Aorta (tissue), 5 donors: Measurements from ENCODE around the gene ERC1. TPM values are rescaled to one million over a fixed set of nuclear protein-coding genes. Genes with fewer than 3 reads are reported as not detected.
A peak's percentile ranks its signal among the peaks of the same experiment; 100 is the strongest.

Experiments
- ATAC-seq: fragments of 200-7000 bp; cut with Tn5 transposase; one replicate; pipeline ENCODE4 v1.9.1; 2022; ENCODE audit warnings: moderate library complexity; ENCODE audit not compliant: low FRiP score
- DNase-seq, 2 donors: peaks; one replicate each; pipeline ENCODE4 v3.0.0-alpha.2; 2020
- H3K27ac ChIP-seq, 2 donors: one replicate each; pipeline ENCODE4 v1.5.1; 2013; ENCODE audit warnings: low read length in 2 of 2, mild to moderate bottlenecking in 2 of 2, moderate library complexity in 2 of 2, control low read depth in 1 of 2, inconsistent platforms in 1 of 2, low read depth in 1 of 2
- H3K27me3 ChIP-seq, 2 donors: one replicate each; pipeline ENCODE4 v1.6.1; 2013; ENCODE audit warnings: control low read depth in 1 of 2, low read length in 1 of 2, mild to moderate bottlenecking in 1 of 2, moderate library complexity in 1 of 2; ENCODE audit not compliant: insufficient read depth in 2 of 2, control insufficient read depth in 1 of 2
- H3K36me3 ChIP-seq, 2 donors: one replicate each; pipeline ENCODE4 v1.6.1; 2013; ENCODE audit warnings: control low read depth in 1 of 2, low read length in 1 of 2, mild to moderate bottlenecking in 1 of 2; ENCODE audit not compliant: insufficient read depth in 2 of 2, control insufficient read depth in 1 of 2
- H3K4me1 ChIP-seq, 2 donors: one replicate each; pipeline ENCODE4 v1.6.1; 2013; ENCODE audit warnings: low read length in 2 of 2, control low read depth in 1 of 2, mild to moderate bottlenecking in 1 of 2, moderate library complexity in 1 of 2; ENCODE audit not compliant: insufficient read depth in 2 of 2, control insufficient read depth in 1 of 2
- H3K4me3 ChIP-seq, 2 donors: one replicate each; pipeline ENCODE4 v1.5.1; 2013; ENCODE audit warnings: low read length in 2 of 2, control low read depth in 1 of 2, mild to moderate bottlenecking in 1 of 2
- H3K9me3 ChIP-seq: one replicate; pipeline ENCODE4 v1.6.1; 2013; ENCODE audit warnings: mild to moderate bottlenecking, low read length; ENCODE audit not compliant: control insufficient read depth
- whole genome bisulfite sequencing, 2 donors: extraction: QIAGEN DNeasy Blood & Tissue Kit; methylation state at CpG; one replicate each; pipeline ENCODE4 v1.1.7; 2013; 5-methylcytosine and 5-hydroxymethylcytosine counted together
- intact Hi-C, 2 donors: fragments of 100-400 bp; cut with DNase I; formaldehyde crosslinking; loops; one replicate each; pipeline versions ENCODE4 v1.14.2 to v1.15.0; 2022
- polyA plus RNA-seq, 2 donors: library from polyadenylated mRNA; stranded (reverse); fragments of 200-250 nt; gene quantifications; one replicate each; pipeline ENCODE4 v1.2.3, GENCODE V29; 2013
- total RNA-seq, 2 donors: library from RNA; stranded (reverse); fragmentation: NEBNext Ultra II Directional; extraction: Animal tissue kit (Norgen Biotek cat#: 25700); gene quantifications; one replicate each; pipeline ENCODE4 v1.2.1, GENCODE V29; 2021
- donor health status: healthy with polysubstance abuse.
- donor health status: Bipolar disorder and iron deficiency.
- donor health status: DM: no; HTN: no; CAD: no.
- donor health status: DM: no; HTN: no; CAD: no.
- donor health status: DM: yes; HTN: yes; CAD: no.

The ERC1 gene
- total and polyA plus RNA-seq, 4 donors = 8.1 to 99.8 (median 45.3) TPM

GRCh38 chr12:1217191-1217949 lies 226.3 kb downstream of the ERC1 start:
- intact Hi-C loops = no loop called here
- Histone ChIP-seq H3K4me1 (peaks cover 2 to 3% of the 10 kb centered on the region in 2 donors), H3K27me3 (no peaks in the 10 kb centered on the region), H3K36me3 (no peaks in the 10 kb centered on the region), H3K9me3 (no peaks in the 10 kb centered on the region), H3K4me3 (no peak overlapping the region), H3K27ac (peak overlapping the region in 1 of 2 donors; percentile 44)
- peak; percentile 84 for ATAC-seq
- no peak for DNase-seq
- WGBS, 2 donors = 8 to 10% methylated on average over 6 of the region's 6 CpGs

- 61 to 70% methylated on average over 2 of the region's 2 CpGs for WGBS, 2 donors
- H3K4me1 ChIP-seq = peaks cover 2 to 3% of the 10 kb centered on the region in 2 donors
- ATAC-seq (no peak), DNase-seq (no peak)
- intact Hi-C loops = no loop called here
- H3K27ac ChIP-seq = no peak overlapping the region
- H3K36me3 ChIP-seq = no peaks in the 10 kb centered on the region
- no peaks in the 10 kb centered on the region for H3K27me3 ChIP-seq
- no peak overlapping the region for H3K4me3 ChIP-seq
- H3K9me3 ChIP-seq = no peaks in the 10 kb centered on the region
Measured at GRCh38 chr12:1218369-1218768, 227.3 kb downstream of the ERC1 start.

GRCh38 chr12:1220127-1221092 lies 229.4 kb downstream of the ERC1 start:
- no peaks in the 10 kb centered on the region for H3K27me3 ChIP-seq
- no peaks in the 10 kb centered on the region for H3K9me3 ChIP-seq
- no peak for DNase-seq
- H3K36me3 ChIP-seq = no peaks in the 10 kb centered on the region
- intact Hi-C loops = no loop called here
- no peak overlapping the region for H3K27ac ChIP-seq
- H3K4me1 ChIP-seq = peaks cover 2 to 3% of the 10 kb centered on the region in 2 donors
- no peak overlapping the region for H3K4me3 ChIP-seq
- ATAC-seq = no peak
- WGBS, 2 donors = 70 to 72% methylated on average over 7 of the region's 7 CpGs

DNA sequence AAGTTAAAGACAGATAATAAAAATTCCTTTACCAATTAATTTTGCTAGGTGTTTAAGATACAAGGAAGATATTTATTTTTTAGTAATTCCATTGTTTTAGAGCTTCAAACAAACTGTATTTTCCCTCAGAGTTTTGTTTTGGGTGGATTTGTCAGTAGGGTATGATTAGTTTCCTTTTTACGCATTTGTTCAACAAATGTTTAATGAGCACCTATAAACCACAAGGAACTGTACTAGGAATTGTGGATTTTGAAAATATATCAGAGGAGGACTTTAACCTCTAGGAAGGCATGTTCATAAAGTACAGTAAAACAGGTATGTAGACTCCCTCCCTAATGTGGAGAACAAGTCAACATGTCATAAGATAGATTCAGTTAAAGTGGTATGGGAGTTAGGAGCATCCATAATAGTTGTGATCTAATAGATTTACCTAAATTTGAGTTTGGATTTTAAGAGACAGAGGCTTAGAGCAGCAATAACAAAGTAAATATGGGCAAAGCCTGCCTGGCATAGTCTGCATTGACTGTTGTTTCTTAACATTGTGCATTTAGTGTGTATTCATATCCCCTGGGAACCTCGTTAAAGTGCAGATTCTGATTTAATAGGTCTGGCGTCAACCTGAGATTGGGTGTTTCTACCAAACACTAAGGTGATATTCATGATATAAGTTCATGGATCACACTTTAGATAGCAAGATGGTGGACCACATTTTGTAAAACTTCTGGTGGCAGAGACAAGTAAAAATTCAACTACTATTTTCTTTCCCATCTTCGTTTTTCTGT lies 232.0 kb downstream of the ERC1 start:
- Histone ChIP-seq H3K36me3 (no peaks in the 10 kb centered on the region), H3K9me3 (no peaks in the 10 kb centered on the region), H3K4me1 (no peaks in the 10 kb centered on the region), H3K27ac (no peak overlapping the region), H3K4me3 (no peak overlapping the region), H3K27me3 (no peaks in the 10 kb centered on the region)
- DNase-seq (no peak), ATAC-seq (no peak)
- 96% methylated on average over 4 of the region's 4 CpGs for WGBS, 2 donors
- intact Hi-C loops = no loop called here

DNA sequence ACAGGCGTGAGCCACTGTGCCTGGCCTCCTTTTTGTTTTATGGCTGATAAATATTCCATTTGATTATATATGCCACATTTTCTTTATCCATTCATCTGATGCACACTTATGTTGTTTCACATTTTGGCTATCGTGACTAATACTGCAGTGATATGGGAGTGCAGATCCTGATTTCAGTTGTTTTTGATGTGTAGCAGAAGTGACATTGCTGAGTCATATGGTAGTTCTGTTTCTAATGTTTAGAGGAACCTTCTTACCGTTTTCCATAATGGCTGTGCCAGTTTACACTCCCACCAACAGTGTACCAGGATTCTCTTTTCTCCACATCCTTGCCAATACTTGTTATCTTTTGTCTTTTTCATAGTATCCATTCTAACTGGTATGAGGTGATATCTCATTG lies 235.9 kb downstream of the ERC1 start:
- intact Hi-C loops = no loop called here
- DNase-seq (no peak), ATAC-seq (no peak)
- H3K4me1 ChIP-seq = no peaks in the 10 kb centered on the region
- no peak overlapping the region for H3K4me3 ChIP-seq
- H3K36me3 ChIP-seq = no peaks in the 10 kb centered on the region
- WGBS, 2 donors = 92 to 97% methylated on average over 3 of the region's 3 CpGs
- no peaks in the 10 kb centered on the region for H3K27me3 ChIP-seq
- H3K27ac ChIP-seq = no peak overlapping the region
- no peaks in the 10 kb centered on the region for H3K9me3 ChIP-seq

GRCh38 chr12:1234073-1234472 lies 243.1 kb downstream of the ERC1 start:
- DNase-seq (no peak), ATAC-seq (no peak)
- Histone ChIP-seq H3K9me3 (no peaks in the 10 kb centered on the region), H3K4me1 (no peaks in the 10 kb centered on the region), H3K36me3 (no peaks in the 10 kb centered on the region), H3K4me3 (no peak overlapping the region), H3K27ac (no peak overlapping the region), H3K27me3 (no peaks in the 10 kb centered on the region)
- intact Hi-C loops = no loop called here
- WGBS, 2 donors = 91% methylated on average over 2 of the region's 2 CpGs

GRCh38 chr12:1246637-1247036 lies 255.6 kb downstream of the ERC1 start:
- WGBS, 2 donors = 66 to 74% methylated on average over 2 of the region's 2 CpGs
- no peak for ATAC-seq
- intact Hi-C loops = no loop called here

GRCh38 chr12:1250641-1251040 lies 259.6 kb downstream of the ERC1 start:
- 87 to 89% methylated on average over 3 of the region's 3 CpGs for WGBS, 2 donors

More at GRCh38 chr12:1246637-1247036, 255.6 kb downstream of the ERC1 start:
- H3K36me3 ChIP-seq = no peaks in the 10 kb centered on the region
- no peak overlapping the region for H3K27ac ChIP-seq
- no peak for DNase-seq
- no peaks in the 10 kb centered on the region for H3K9me3 ChIP-seq
- H3K27me3 ChIP-seq = no peaks in the 10 kb centered on the region
- no peak overlapping the region for H3K4me3 ChIP-seq
- H3K4me1 ChIP-seq = no peaks in the 10 kb centered on the region

More at GRCh38 chr12:1250641-1251040, 259.6 kb downstream of the ERC1 start:
- Histone ChIP-seq H3K27me3 (no peaks in the 10 kb centered on the region), H3K36me3 (no peaks in the 10 kb centered on the region), H3K4me1 (no peaks in the 10 kb centered on the region), H3K9me3 (no peaks in the 10 kb centered on the region), H3K27ac (no peak overlapping the region), H3K4me3 (no peak overlapping the region)
- intact Hi-C loops = no loop called here
- DNase-seq (no peak), ATAC-seq (no peak)
